ENCODE measurements around the gene PCYOX1L.

- TF ChIP-seq CTCF (conservative IDR thresholded peaks at IDR 0.05 in 1 of 2, IDR thresholded peaks at IDR 0.05 in 1 of 2; ENCODE audit: low read depth in 1 of 2, low read length in 2 of 2) (no peak), EZH2 (IDR thresholded peaks at IDR 0.05; ENCODE audit: low read length, missing control alignments) (no peak)
These were observed 17.0 kb downstream of the PCYOX1L start for GRCh38 chr5:149374801-149375200.

All from fibroblast of lung (primary cell).